ENCODE measurements around the gene STXBP4. TPM values are rescaled to one million over a fixed set of nuclear protein-coding genes. Genes with fewer than 3 reads are reported as not detected.

The STXBP4 gene
- total RNA-seq, 5 donors from 2014 or later (not counting 1 experiment from before 2014, with no cell fraction given) = 5.7 to 10.6 (median 9.1) TPM

DNA sequence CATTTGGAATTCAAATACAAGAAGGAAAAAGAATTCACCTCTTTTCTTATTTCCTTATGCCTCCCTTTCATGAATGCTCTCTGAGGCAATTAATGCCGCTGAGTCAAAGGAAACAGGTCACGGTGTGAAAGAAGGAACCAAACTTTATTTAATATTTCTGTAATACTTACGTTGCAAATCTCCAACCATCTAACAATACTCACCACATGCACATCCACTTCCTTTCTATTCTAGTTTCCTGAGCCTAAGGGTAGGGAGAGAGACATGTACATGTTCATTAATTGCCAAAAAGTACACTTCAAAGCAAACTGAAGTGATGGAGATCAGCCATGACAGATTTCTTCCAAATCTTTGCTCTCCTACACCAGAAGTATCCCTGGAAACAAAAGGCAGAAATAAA, 248.3 kb downstream of the STXBP4 start:
- CTCF ChIA-PET = no interaction called here
- Histone ChIP-seq H3K4me1 (ENCODE audit: control insufficient read depth in 1 of 2, extremely low read depth in 1 of 2, insufficient read depth in 2 of 2, low read length in 2 of 2) (no peaks in the 10 kb centered on the region), H3K27ac (ENCODE audit: low read length) (no peak overlapping the region), H3K4me3 (ENCODE audit: control insufficient read depth in 1 of 2, extremely low read depth in 1 of 2, low read length in 1 of 2) (no peak overlapping the region), H3K36me3 (ENCODE audit: control insufficient read depth in 2 of 2, extremely low read depth in 1 of 2, insufficient read depth in 1 of 2, low read length in 1 of 2) (no peaks in the 10 kb centered on the region), H3K9me3 (no peaks in the 10 kb centered on the region), H3K27me3 (replicated peaks in 1 of 2; ENCODE audit: control insufficient read depth in 2 of 2, extremely low read depth in 1 of 2, insufficient read depth in 2 of 2, low read length in 1 of 2) (no peaks in the 10 kb centered on the region)
- no peaks in the 10 kb centered on the region for H3K9me3 Mint-ChIP-seq
- WGBS (ENCODE audit: insufficient coverage) = no CpG with 5 or more reads among the region's 3 CpGs
- no peak overlapping the region for H3K4me3 Mint-ChIP-seq
- DNase-seq = no peak
- H3K27ac Mint-ChIP-seq = no peak overlapping the region
- no peak for ATAC-seq (replicated peaks in 1 of 4)
- peaks cover 0 to 2% (median 2%) of the 10 kb centered on the region in 3 donors for H3K4me1 Mint-ChIP-seq
- peaks cover 0 to 5% of the 10 kb centered on the region in 2 donors for H3K27me3 Mint-ChIP-seq
- H3K36me3 Mint-ChIP-seq = peaks cover 2% of the 10 kb centered on the region
- POLR2A ChIA-PET = no interaction called here

DNA sequence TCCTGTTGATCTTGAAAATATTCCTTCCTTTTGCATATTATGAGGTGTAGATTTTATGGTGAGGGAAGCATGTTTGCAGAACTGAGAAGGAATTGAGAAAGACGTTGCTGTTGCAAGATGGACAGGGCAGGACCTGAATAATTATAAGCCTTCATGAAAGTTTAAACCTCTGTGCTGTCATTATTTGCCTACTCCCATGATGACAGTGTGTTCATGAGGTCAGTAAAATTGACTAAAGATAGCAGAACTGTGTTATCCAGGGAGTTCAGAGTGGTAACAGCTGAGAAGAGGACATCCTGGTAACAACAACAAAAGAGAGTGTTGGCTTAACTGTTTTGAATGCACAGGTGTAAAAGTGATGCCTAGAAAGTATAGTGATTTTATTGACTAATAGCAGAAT, 250.9 kb downstream of the STXBP4 start:
- WGBS (ENCODE audit: insufficient coverage) = 0% methylated on average over 1 of the region's 1 CpG
- Mint-ChIP-seq H3K36me3 (peaks cover 2% of the 10 kb centered on the region), H3K4me3 (no peak overlapping the region), H3K9me3 (no peaks in the 10 kb centered on the region), H3K27me3 (peaks cover 11 to 13% of the 10 kb centered on the region in 2 donors), H3K4me1 (peaks cover 0 to 2% (median 2%) of the 10 kb centered on the region in 3 donors), H3K27ac (no peak overlapping the region)
- Histone ChIP-seq H3K27ac (ENCODE audit: low read length) (no peak overlapping the region), H3K4me3 (ENCODE audit: control insufficient read depth in 1 of 2, extremely low read depth in 1 of 2, low read length in 1 of 2) (no peak overlapping the region), H3K9me3 (no peaks in the 10 kb centered on the region), H3K27me3 (replicated peaks in 1 of 2; ENCODE audit: control insufficient read depth in 2 of 2, extremely low read depth in 1 of 2, insufficient read depth in 2 of 2, low read length in 1 of 2) (peaks cover 0 to 3% of the 10 kb centered on the region in 2 experiments), H3K36me3 (ENCODE audit: control insufficient read depth in 2 of 2, extremely low read depth in 1 of 2, insufficient read depth in 1 of 2, low read length in 1 of 2) (no peaks in the 10 kb centered on the region), H3K4me1 (ENCODE audit: control insufficient read depth in 1 of 2, extremely low read depth in 1 of 2, insufficient read depth in 2 of 2, low read length in 2 of 2) (no peaks in the 10 kb centered on the region)
- DNase-seq (no peak), ATAC-seq (replicated peaks in 1 of 4) (no peak)
- CTCF ChIA-PET = no interaction called here
- POLR2A ChIA-PET = no interaction called here

DNA sequence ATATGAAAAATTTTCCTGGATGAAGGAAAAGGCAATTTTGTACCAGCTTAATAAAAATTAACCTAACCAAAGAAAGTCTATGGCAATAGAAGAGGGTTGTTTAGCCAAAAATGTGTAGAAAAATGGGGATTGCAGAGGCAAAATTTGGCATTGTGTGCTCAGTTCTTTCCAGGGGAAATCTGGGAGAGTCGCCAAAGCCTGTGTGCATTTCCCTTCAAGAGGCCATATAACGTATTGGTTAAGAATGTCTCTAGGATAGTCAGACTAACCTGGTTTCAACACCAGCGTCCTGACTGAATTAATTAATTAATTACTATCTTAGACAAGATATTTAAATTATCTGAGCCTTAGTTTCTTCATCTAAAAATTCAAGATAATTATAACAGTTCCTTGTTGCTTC, 251.4 kb downstream of the STXBP4 start:
- H3K9me3 ChIP-seq = no peaks in the 10 kb centered on the region
- Mint-ChIP-seq H3K9me3 (no peaks in the 10 kb centered on the region), H3K4me3 (no peak overlapping the region), H3K36me3 (peaks cover 2% of the 10 kb centered on the region), H3K27ac (no peak overlapping the region), H3K4me1 (peaks cover 0 to 2% (median 2%) of the 10 kb centered on the region in 3 donors), H3K27me3 (peaks cover 12 to 13% of the 10 kb centered on the region in 2 donors)
- CTCF ChIA-PET = no interaction called here
- no peaks in the 10 kb centered on the region for H3K36me3 ChIP-seq (ENCODE audit: control insufficient read depth in 2 of 2, extremely low read depth in 1 of 2, insufficient read depth in 1 of 2, low read length in 1 of 2)
- no peaks in the 10 kb centered on the region for H3K4me1 ChIP-seq (ENCODE audit: control insufficient read depth in 1 of 2, extremely low read depth in 1 of 2, insufficient read depth in 2 of 2, low read length in 2 of 2)
- peaks cover 0 to 3% of the 10 kb centered on the region in 2 experiments for H3K27me3 ChIP-seq (replicated peaks in 1 of 2; ENCODE audit: control insufficient read depth in 2 of 2, extremely low read depth in 1 of 2, insufficient read depth in 2 of 2, low read length in 1 of 2)
- H3K4me3 ChIP-seq (ENCODE audit: control insufficient read depth in 1 of 2, extremely low read depth in 1 of 2, low read length in 1 of 2) = no peak overlapping the region
- H3K27ac ChIP-seq (ENCODE audit: low read length) = no peak overlapping the region
- no CpG with 5 or more reads among the region's 3 CpGs for WGBS (ENCODE audit: insufficient coverage)
- POLR2A ChIA-PET = no interaction called here
- ATAC-seq (replicated peaks in 1 of 4) = no peak
- no peak for DNase-seq

Other genes starting within 250 kb of the STXBP4 start
- under 1 TPM in 4 of 5 donors, not detected in 1; 0.26 to 0.67 (median 0.49) TPM for gene TOM1L1, start 67.9 kb upstream of the STXBP4 start, total RNA-seq
- 10 to 100 TPM; 37.6 to 74.1 (median 56.0) TPM for gene COX11, start 111 bp upstream of the STXBP4 start, total RNA-seq

Measured in T-cell (primary cell).